ENCODE results near the gene ZSCAN10. TPM values are rescaled to one million over a fixed set of nuclear protein-coding genes. Genes with fewer than 3 reads are reported as not detected.
A peak's percentile ranks its signal among the peaks of the same experiment; 100 is the strongest.

The ZSCAN10 gene
- total RNA-seq, 1 experiment from 2014 or later: not detected

DNA sequence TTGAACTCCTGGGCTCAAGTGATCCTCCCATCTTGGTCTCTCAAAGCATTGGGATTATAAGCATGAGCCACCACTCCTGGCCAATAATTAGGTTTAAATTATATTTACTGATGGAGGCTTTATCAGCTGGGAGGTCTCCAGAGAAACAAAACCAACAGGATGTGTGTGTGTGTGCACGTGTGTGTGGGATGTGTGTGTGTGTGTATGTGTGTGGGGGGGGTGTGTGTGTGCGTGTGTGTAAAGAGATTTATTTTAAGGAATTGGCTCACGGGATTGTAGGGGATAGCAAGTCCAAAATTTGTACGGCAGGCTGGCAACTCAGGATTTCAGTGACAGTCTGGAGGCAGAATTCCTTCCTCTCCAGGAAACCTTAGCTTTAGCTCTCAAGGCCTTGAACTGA is 48.1 kb downstream of the ZSCAN10 start:
- H3K9me3 ChIP-seq: no peaks in the 10 kb centered on the region
- H3K36me3 ChIP-seq: no peaks in the 10 kb centered on the region
- H3K4me3 ChIP-seq: no peak overlapping the region
- peaks cover 12% of the 10 kb centered on the region for H3K27me3 ChIP-seq
- no peak for DNase-seq

DNA sequence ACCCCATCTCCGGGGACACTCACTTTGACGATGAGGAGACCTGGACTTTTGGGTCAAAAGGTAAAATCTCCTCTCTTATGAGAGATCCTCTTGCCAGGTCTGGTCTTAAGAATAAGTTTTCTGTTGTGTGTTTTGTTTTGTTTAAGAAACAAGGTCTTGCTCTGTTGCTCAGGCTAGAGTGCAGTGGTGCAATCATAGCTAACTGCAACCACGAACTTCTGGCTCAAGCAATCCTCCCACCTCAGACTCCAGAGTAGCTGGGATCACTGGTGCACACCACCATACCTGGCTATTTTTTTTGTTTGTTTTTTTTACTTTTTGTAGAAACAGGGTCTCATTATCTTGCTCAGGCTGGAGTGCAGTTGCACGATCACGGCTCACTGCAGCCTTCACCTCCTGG is 48.6 kb downstream of the ZSCAN10 start:
- no peak overlapping the region for H3K4me3 ChIP-seq
- peaks cover 16% of the 10 kb centered on the region for H3K27me3 ChIP-seq
- no peak for DNase-seq
- no peaks in the 10 kb centered on the region for H3K36me3 ChIP-seq
- no peaks in the 10 kb centered on the region for H3K9me3 ChIP-seq

DNA sequence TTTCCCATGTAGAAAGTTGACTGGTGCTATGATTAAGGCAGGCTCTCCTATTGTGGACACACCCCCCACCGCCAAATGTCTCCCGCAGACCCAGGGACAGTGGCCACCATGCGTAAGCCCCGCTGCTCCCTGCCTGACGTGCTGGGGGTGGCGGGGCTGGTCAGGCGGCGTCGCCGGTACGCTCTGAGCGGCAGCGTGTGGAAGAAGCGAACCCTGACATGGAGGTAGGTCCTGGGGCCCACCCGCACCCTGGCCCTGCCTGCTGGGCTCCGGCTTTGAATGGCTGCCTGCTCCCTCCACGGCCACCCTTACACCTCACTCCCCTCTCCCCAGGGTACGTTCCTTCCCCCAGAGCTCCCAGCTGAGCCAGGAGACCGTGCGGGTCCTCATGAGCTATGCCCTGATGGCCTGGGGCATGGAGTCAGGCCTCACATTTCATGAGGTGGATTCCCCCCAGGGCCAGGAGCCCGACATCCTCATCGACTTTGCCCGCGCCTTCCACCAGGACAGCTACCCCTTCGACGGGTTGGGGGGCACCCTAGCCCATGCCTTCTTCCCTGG is 49.1 kb downstream of the ZSCAN10 start:
- H3K36me3 ChIP-seq: no peaks in the 10 kb centered on the region
- peaks cover 20% of the 10 kb centered on the region for H3K27me3 ChIP-seq
- no peaks in the 10 kb centered on the region for H3K9me3 ChIP-seq
- H3K4me3 ChIP-seq: no peak overlapping the region
- DNase-seq: no peak

DNA sequence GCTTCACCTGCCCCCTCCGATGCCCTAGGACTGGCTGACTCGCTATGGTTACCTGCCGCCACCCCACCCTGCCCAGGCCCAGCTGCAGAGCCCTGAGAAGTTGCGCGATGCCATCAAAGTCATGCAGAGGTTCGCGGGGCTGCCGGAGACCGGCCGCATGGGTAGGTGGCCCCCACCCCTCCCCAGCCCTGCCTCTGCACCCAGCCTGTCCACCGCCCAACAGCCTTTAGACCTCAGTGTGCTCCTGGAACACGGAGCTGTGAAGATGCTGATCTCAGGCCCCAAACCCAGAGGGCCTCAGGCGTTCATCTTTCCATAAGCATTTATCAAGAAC is 51.7 kb downstream of the ZSCAN10 start:
- Histone ChIP-seq H3K36me3 (no peaks in the 10 kb centered on the region), H3K27me3 (peaks cover 28% of the 10 kb centered on the region), H3K9me3 (no peaks in the 10 kb centered on the region), H3K4me3 (no peak overlapping the region)
- no peak for DNase-seq

DNA sequence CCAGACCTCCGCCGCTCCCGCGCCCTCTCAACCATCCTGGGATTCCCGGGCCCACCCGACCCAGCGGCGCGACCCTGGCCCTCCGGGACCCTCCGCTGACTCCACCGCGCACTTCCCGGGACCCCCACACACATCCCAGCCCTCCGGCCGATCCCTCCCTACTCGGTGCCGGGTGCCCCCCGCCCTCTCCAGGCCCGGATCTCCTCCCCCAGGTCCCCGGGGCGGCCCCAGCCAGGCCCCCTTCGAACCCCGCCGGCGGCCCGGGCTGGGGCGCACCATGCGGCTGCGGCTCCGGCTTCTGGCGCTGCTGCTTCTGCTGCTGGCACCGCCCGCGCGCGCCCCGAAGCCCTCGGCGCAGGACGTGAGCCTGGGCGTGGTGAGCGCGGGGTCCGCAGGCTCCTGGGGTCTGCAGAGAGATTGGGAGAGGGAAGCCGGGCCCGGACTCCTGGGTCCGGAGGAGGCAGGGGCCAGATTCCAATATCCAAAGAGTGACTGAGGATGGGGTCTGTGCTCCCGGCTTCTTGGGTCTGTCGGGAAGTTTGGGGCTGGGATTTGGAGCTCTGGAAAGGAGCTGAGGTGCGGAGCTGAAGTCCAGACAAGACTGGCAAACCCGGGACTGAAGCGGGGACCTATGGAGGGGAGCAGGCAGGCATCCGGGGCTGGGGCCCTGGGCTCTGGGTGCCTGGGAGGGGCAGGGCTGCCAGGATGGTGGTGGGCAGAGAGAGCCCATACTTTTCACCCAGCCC is 52.3 kb downstream of the ZSCAN10 start:
- no peak for DNase-seq
- no peaks in the 10 kb centered on the region for H3K9me3 ChIP-seq
- no peak overlapping the region for H3K4me3 ChIP-seq
- H3K36me3 ChIP-seq: no peaks in the 10 kb centered on the region
- H3K27me3 ChIP-seq: peaks cover 28% of the 10 kb centered on the region

DNA sequence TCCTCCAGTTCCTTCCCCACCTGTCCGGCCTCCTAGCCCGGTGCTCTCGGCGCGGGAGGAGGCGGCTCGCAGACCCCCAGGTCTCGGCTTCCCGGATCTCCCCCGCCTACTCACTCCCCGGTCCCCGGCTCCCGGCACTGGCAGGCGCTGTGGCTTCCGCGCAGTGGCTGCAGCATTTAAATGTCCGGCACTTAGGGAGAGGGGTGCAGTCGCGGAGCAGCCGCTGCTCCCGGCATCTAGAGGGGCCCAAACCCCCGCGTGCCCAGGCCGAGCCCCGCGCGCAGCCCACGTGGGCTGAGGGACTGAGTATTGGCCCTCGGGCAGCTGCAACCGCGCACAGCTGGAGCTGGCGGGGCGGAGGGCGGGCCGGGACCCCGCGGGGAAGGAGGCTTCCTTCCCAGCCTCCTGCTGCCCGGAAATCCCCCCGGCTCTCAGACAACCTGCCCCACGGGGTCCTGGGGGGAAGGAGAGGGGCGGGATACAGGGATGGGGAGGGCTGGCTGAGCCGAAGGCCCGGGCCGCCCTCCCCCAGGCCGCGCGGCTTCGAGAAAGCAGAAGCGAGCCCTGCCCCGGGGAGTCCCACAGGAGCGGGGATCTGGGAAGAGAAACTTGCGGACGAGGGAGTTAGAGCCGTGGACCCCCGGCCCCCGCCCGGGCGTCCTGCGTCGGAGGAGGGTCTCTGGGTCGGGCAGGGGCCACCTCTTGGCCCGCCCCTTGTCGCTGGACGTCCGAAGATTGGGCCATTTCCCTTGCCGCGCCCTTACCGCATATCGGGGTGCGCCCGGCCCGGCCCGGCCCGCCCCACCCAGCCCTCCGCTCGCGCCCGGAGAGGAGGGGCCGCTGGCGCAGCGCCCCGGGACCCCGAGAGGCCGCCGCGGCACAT is 53.1 kb downstream of the ZSCAN10 start, which contains the start of gene MMP25:
Gene MMP25 (plus strand): TSS at position 804 of the 883 bp plus-strand sequence. CDS start 357 bp downstream, outside the sequence.
- peak within 1 kb of the TSS; percentile 50 for H3K4me3 ChIP-seq
- no peaks in the 10 kb centered on the region for H3K9me3 ChIP-seq
- no peaks in the 10 kb centered on the region for H3K36me3 ChIP-seq
- H3K27me3 ChIP-seq: peaks cover 28% of the 10 kb centered on the region
- DNase-seq: no peak

DNA sequence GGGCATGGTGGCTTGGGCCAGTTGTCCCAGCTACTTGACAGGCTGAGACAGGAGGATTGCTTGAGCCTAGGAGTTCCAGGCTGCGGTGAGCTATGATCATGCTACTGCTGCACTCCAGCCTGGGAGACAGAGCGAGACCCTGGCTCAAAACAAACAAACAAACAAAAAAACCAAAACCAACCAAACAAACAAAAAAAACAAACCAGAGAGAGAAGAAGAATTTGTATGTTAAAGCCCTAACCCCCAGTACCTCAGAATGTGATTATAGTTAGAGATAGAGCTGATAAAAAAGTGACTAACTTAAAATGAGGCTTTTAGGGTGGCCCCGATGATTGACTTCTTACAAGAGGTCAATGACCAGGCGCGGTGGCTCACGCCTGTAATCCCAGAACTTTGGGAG is 54.4 kb downstream of the ZSCAN10 start:
- H3K27me3 ChIP-seq: peaks cover 29% of the 10 kb centered on the region
- H3K4me3 ChIP-seq: no peak overlapping the region
- H3K9me3 ChIP-seq: no peaks in the 10 kb centered on the region
- DNase-seq: no peak
- no peaks in the 10 kb centered on the region for H3K36me3 ChIP-seq

DNA sequence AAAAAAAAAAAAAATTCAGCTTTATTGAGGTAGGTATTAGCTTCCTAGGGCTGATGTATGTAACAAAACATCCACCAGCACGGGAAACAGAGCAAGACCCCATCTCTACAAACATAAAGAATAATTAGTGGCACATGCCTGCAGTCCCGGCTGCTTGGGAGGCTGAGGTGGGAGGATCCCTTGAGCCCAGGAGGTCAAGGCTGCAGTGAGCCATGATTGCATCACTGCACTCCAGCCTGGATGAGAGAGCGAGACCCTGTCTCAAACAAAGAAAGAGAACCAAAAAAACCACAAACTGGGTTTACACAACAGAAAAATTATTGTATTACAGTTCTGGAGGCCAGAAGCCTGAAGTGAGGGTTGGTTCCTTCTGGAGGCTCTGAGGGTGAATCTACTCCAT is 56.7 kb downstream of the ZSCAN10 start:
- DNase-seq: no peak
- H3K27me3 ChIP-seq: peaks cover 47% of the 10 kb centered on the region
- H3K9me3 ChIP-seq: no peaks in the 10 kb centered on the region
- H3K36me3 ChIP-seq: no peaks in the 10 kb centered on the region
- no peak overlapping the region for H3K4me3 ChIP-seq

DNA sequence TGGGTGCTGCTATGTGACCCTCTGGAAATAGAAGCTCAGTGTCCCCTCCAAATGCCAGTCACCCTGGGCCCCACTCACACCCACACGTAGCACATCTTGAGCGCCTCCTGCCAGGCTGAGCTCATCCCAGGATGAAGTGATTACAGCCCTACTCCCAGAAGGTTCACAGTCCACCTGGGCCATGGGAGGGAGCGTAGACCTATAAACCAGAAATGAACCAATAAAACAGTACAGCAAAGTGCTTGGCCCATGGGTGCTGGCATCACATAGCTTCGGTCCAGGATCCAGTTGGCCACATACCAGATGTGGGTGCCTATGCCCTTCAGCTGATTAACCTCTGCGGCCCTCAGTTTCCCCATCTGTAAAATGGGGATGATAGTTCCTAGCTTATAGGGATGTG is 60.2 kb downstream of the ZSCAN10 start:
- Histone ChIP-seq H3K27me3 (peaks cover 48% of the 10 kb centered on the region), H3K36me3 (no peaks in the 10 kb centered on the region), H3K9me3 (no peaks in the 10 kb centered on the region), H3K4me3 (no peak overlapping the region)
- DNase-seq: no peak

Other genes starting within 250 kb of the ZSCAN10 start
- gene PRSS22, start 241.1 kb downstream of the ZSCAN10 start, total RNA-seq (2014; rRNA removed; shearing (Covaris generic); ENCODE audit: low replicate concordance): not detected in 2 replicates
- gene FLYWCH2, start 216.1 kb downstream of the ZSCAN10 start, total RNA-seq (2014; rRNA removed; shearing (Covaris generic); ENCODE audit: low replicate concordance): 176 and 179 TPM in 2 replicates
- 112 and 126 TPM in 2 replicates for gene FLYWCH1, start 187.4 kb downstream of the ZSCAN10 start, total RNA-seq (2014; rRNA removed; shearing (Covaris generic); ENCODE audit: low replicate concordance)
- 0.26 and 1.0 TPM in 2 replicates for gene KREMEN2, start 135.0 kb downstream of the ZSCAN10 start, total RNA-seq (2014; rRNA removed; shearing (Covaris generic); ENCODE audit: low replicate concordance)
- gene PAQR4, start 129.9 kb downstream of the ZSCAN10 start, total RNA-seq (2014; rRNA removed; shearing (Covaris generic); ENCODE audit: low replicate concordance): 23.5 and 38.1 TPM in 2 replicates
- gene PKMYT1, start 118.8 kb downstream of the ZSCAN10 start, total RNA-seq (2014; rRNA removed; shearing (Covaris generic); ENCODE audit: low replicate concordance): 12.0 and 30.3 TPM in 2 replicates
- gene CLDN9, start 86.4 kb downstream of the ZSCAN10 start, total RNA-seq (2014; rRNA removed; shearing (Covaris generic); ENCODE audit: low replicate concordance): not detected in 2 replicates
- not detected in 2 replicates for gene CLDN6, start 81.1 kb downstream of the ZSCAN10 start, total RNA-seq (2014; rRNA removed; shearing (Covaris generic); ENCODE audit: low replicate concordance)
- gene TNFRSF12A, start 78.9 kb downstream of the ZSCAN10 start, total RNA-seq (2014; rRNA removed; shearing (Covaris generic); ENCODE audit: low replicate concordance): 541 and 602 TPM in 2 replicates
- 2.9 and 60.7 TPM in 2 replicates for gene HCFC1R1, start 75.4 kb downstream of the ZSCAN10 start, total RNA-seq (2014; rRNA removed; shearing (Covaris generic); ENCODE audit: low replicate concordance)
- gene THOC6, start 75.3 kb downstream of the ZSCAN10 start, total RNA-seq (2014; rRNA removed; shearing (Covaris generic); ENCODE audit: low replicate concordance): 63.2 and 118 TPM in 2 replicates
- not detected in 2 replicates for gene BICDL2, start 62.4 kb downstream of the ZSCAN10 start, total RNA-seq (2014; rRNA removed; shearing (Covaris generic); ENCODE audit: low replicate concordance)
- not detected in 2 replicates for gene MMP25, start 52.7 kb downstream of the ZSCAN10 start, total RNA-seq (2014; rRNA removed; shearing (Covaris generic); ENCODE audit: low replicate concordance)
- 4.4 and 11.5 TPM in 2 replicates for gene IL32, start 33.7 kb downstream of the ZSCAN10 start, total RNA-seq (2014; rRNA removed; shearing (Covaris generic); ENCODE audit: low replicate concordance)
- 15.5 and 22.6 TPM in 2 replicates for gene ZNF205, start 13.3 kb upstream of the ZSCAN10 start, total RNA-seq (2014; rRNA removed; shearing (Covaris generic); ENCODE audit: low replicate concordance)
- 2.8 and 11.9 TPM in 2 replicates for gene ZNF213, start 35.7 kb upstream of the ZSCAN10 start, total RNA-seq (2014; rRNA removed; shearing (Covaris generic); ENCODE audit: low replicate concordance)
- not detected in 2 replicates for gene OR1F1, start 88.9 kb upstream of the ZSCAN10 start, total RNA-seq (2014; rRNA removed; shearing (Covaris generic); ENCODE audit: low replicate concordance)
- gene ZNF200, start 135.9 kb upstream of the ZSCAN10 start, total RNA-seq (2014; rRNA removed; shearing (Covaris generic); ENCODE audit: low replicate concordance): 3.4 and 5.8 TPM in 2 replicates
- gene MEFV, start 157.3 kb upstream of the ZSCAN10 start, total RNA-seq (2014; rRNA removed; shearing (Covaris generic); ENCODE audit: low replicate concordance): 0.07 TPM in 1 of 2 replicates, not detected in the other
- 48.3 and 74.7 TPM in 2 replicates for gene ZNF263, start 184.2 kb upstream of the ZSCAN10 start, total RNA-seq (2014; rRNA removed; shearing (Covaris generic); ENCODE audit: low replicate concordance)
- 5.2 and 10.7 TPM in 2 replicates for gene TIGD7, start 206.1 kb upstream of the ZSCAN10 start, total RNA-seq (2014; rRNA removed; shearing (Covaris generic); ENCODE audit: low replicate concordance)
- gene ZNF75A, start 206.2 kb upstream of the ZSCAN10 start, total RNA-seq (2014; rRNA removed; shearing (Covaris generic); ENCODE audit: low replicate concordance): 13.7 and 20.3 TPM in 2 replicates

Measured in MG63 (cell line).